NCI-H2227 (cell line): ENCODE results near the gene PRR23C.

Experiments
- DNase-seq: peaks from one replicate; lab custom pipeline; 2025; ENCODE audit not compliant: unreplicated experiment; lab: John Stamatoyannopoulos, UW

Gene PRR23C

GRCh38 chr3:139005356-139005993, 39.2 kb downstream of the PRR23C start:
- DNase-seq: no peak

DNA sequence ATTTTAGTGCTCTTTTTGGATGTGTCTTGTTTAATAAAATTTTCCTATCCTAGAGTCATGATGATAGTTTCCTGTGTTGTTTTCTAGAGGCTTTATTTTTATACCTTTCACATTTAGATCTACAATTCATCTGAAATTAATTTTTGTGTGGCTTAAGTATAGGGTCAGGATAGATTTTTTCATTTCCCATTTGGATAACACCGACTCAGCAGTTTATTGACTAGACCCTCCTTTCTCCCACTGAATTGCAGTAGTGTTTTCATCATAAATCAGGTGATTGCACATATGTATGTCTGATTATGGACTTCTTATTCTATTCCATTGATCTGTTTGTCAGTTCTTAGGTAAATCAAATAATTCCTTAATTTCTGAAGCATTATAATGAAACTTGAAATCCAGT, 49.0 kb downstream of the PRR23C start:
- no peak for DNase-seq
